ENCODE data around the gene CLIC3.

DNA sequence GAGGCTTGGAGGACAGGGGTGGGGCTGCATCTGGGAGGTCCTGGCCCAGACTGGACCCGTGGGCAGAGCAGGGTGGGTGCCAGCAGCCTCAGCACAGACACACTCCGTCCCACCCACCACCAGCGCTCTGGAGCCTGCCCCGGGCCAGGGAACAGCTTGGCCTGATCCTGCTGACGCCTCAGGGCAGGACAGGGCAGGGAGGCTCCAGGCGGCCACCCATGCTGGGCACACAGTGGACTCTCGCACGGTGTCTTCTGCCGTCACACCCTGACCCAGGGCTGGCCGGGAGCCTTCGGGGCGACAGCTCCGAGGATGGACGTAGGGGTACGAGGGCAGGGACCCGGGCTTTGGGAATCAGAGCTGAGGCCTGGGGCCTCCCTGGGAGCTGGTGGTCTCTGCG, 27.2 kb downstream of the CLIC3 start:
- no peak for TF ChIP-seq POLR2A (IDR thresholded peaks at IDR 0.05; ENCODE audit: low read depth, low read length)
- no peak for TF ChIP-seq POLR2AphosphoS5 (IDR thresholded peaks at IDR 0.05; ENCODE audit: low read depth, low read length)
- no peak for TF ChIP-seq TAF1 (IDR thresholded peaks at IDR 0.05; ENCODE audit: borderline replicate concordance, low read depth, low read length)
